Gastrocnemius medialis (tissue), 4 donors: Measurements from ENCODE around the gene SART3. TPM values are rescaled to one million over a fixed set of nuclear protein-coding genes. Genes with fewer than 3 reads are reported as not detected.

Source experiments
- ATAC-seq, 2 donors: fragments of 150-250 bp; one replicate each; pipeline ENCODE4 v1.9.1; 2016
- DNase-seq, 2 donors: peaks; one replicate each; pipeline ENCODE4 v3.0.0-alpha.2; 2019
- H3K27ac ChIP-seq, 4 donors: fragments of 200-600 bp; sonication (generic); 1 replicate in 1 of 4; 2 replicates in 3 of 4; pipeline ENCODE4 v1.5.1; 2016 to 2018; ENCODE audit warnings: mild to moderate bottlenecking in 2 of 4, moderate library complexity in 1 of 4
- H3K27me3 ChIP-seq, 3 donors: fragments of 200-600 bp; sonication (generic) in 2 of 3; 1 replicate in 1 of 3; 2 replicates in 2 of 3; pipeline versions ENCODE4 v1.5.1 to v1.6.0; 2016 to 2019; ENCODE audit warnings: mild to moderate bottlenecking in 1 of 3, moderate library complexity in 1 of 3
- H3K36me3 ChIP-seq, 2 donors: fragments of 200-600 bp; sonication (generic) in 1 of 2; one replicate each; pipeline ENCODE4 v1.5.1; 2017 to 2018
- H3K4me1 ChIP-seq, 2 donors: fragments of 200-600 bp; sonication (generic) in 1 of 2; one replicate each; pipeline ENCODE4 v1.5.1; 2016 to 2017; ENCODE audit warnings: mild to moderate bottlenecking in 2 of 2
- H3K4me3 ChIP-seq, 4 donors: fragments of 200-600 bp; sonication (generic) in 3 of 4; 1 replicate in 1 of 4; 2 replicates in 3 of 4; pipeline ENCODE4 v1.5.1; 2016 to 2019; ENCODE audit warnings: mild to moderate bottlenecking in 2 of 4
- H3K9me3 ChIP-seq, 3 donors: fragments of 200-600 bp; sonication (generic) in 2 of 3; 1 replicate in 1 of 3; 2 replicates in 2 of 3; pipeline ENCODE4 v1.5.1; 2016 to 2019
- CTCF ChIP-seq, 5 experiments: fragments of 450-650 bp in 3 of 5; fragments of 200-600 bp in 2 of 5; sonication (generic) in 2 of 5; IDR thresholded peaks in 4 of 5; conservative IDR thresholded peaks in 1 of 5; 1 replicate in 4 of 5; 2 replicates in 1 of 5; pipeline ENCODE4 v1.5.1; 2016 to 2019; ENCODE audit warnings: antibody characterized with exemption in 5 of 5, mild to moderate bottlenecking in 3 of 5, moderate library complexity in 3 of 5
- POLR2A ChIP-seq, 2 donors: fragments of 450-650 bp; IDR thresholded peaks; one replicate each; pipeline ENCODE4 v1.6.1; 2017; ENCODE audit warnings: antibody characterized with exemption in 2 of 2, mild to moderate bottlenecking in 2 of 2, moderate library complexity in 2 of 2
- in situ Hi-C, 4 donors: fragments of 200-750 bp; cut with MboI; loops; one replicate each; pipeline versions ENCODE4 v1.15.0 to v1.8.0; 2017; ENCODE audit warnings: low sequenced_read_pairs in 4 of 4
- intact Hi-C: fragments of 100-400 bp; cut with DNase I; formaldehyde crosslinking; loops from one replicate; pipeline ENCODE4 v1.15.1; 2023; ENCODE audit warnings: low total_unique reads
- total RNA-seq, 4 donors: library from RNA; depleted of rRNA; stranded (reverse); fragments of >200 nt; gene quantifications; one replicate each; pipeline versions ENCODE4 v1.1.0 to v1.2.3, GENCODE V29; 2016

The SART3 gene
- total RNA-seq, 4 donors from 2014 or later: 38.1 to 52.6 (median 51.3) TPM

- Histone ChIP-seq H3K4me1 (no peaks in the 10 kb centered on the region), H3K27ac (no peak overlapping the region), H3K4me3 (no peak overlapping the region), H3K36me3 (no peaks in the 10 kb centered on the region), H3K27me3 (no peaks in the 10 kb centered on the region), H3K9me3 (no peaks in the 10 kb centered on the region)
- DNase-seq: no peak
- intact Hi-C loops: no loop called here
- in situ Hi-C loops: no loop called here
- no peak for TF ChIP-seq POLR2A (IDR thresholded peaks at IDR 0.05)
- no peak for TF ChIP-seq CTCF (IDR thresholded peaks at IDR 0.05 in 4 of 5, conservative IDR thresholded peaks at IDR 0.05 in 1 of 5)
- no peak for ATAC-seq
These were observed 44.2 kb upstream of the SART3 start for GRCh38 chr12:108605000-108605689.

DNA sequence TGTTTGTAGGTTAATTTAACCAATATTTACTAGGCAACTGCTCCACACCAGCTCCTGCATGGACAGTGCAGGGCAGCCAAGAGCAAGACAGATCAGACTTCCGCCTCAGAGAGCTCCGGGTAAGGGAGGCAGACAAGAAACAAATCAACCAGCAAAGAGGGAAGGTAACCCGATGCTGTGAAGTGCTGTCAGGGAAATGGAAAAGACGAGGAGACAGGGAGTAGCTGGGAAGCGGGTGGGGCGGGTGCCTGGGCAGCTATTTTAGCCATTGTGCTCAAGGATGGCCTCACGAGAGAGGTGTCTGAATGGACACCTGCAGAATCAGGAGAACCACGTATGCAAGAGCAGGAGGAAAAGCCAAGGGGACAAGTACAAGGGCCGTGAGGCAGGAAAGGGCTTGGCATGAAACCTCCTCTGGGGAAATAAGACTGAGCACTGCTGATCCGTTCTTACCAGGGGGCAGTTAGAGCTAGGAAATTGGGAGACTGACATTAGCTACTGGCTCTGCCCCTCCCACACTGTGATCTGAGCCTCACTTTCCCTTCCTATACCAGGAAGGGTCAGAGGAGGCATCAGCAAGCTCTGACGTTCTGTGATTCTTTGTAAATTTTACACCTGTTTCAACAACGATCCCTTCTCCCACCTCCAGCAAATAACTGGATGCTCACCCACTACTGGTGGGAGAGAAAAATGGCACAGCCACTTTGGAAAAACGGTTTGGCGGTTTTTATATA, 43.4 kb upstream of the SART3 start:
- no peaks in the 10 kb centered on the region for H3K27me3 ChIP-seq
- no peaks in the 10 kb centered on the region for H3K4me1 ChIP-seq
- H3K9me3 ChIP-seq: no peaks in the 10 kb centered on the region
- no peak overlapping the region for H3K4me3 ChIP-seq
- no peaks in the 10 kb centered on the region for H3K36me3 ChIP-seq
- in situ Hi-C loops: no loop called here
- H3K27ac ChIP-seq: no peak overlapping the region
- intact Hi-C loops: no loop called here
- ATAC-seq: no peak
- no peak for DNase-seq
- TF ChIP-seq POLR2A (IDR thresholded peaks at IDR 0.05) (no peak), CTCF (IDR thresholded peaks at IDR 0.05 in 4 of 5, conservative IDR thresholded peaks at IDR 0.05 in 1 of 5) (no peak)

- no peak for DNase-seq
- Histone ChIP-seq H3K36me3 (no peaks in the 10 kb centered on the region), H3K4me3 (no peak overlapping the region), H3K9me3 (no peaks in the 10 kb centered on the region), H3K4me1 (no peaks in the 10 kb centered on the region), H3K27me3 (no peaks in the 10 kb centered on the region), H3K27ac (no peak overlapping the region)
- TF ChIP-seq CTCF (IDR thresholded peaks at IDR 0.05 in 4 of 5, conservative IDR thresholded peaks at IDR 0.05 in 1 of 5) (no peak), POLR2A (IDR thresholded peaks at IDR 0.05) (no peak)
- intact Hi-C loops: no loop called here
- in situ Hi-C loops: no loop called here
- ATAC-seq: no peak
These were observed 42.8 kb upstream of the SART3 start for GRCh38 chr12:108603743-108604142.

DNA sequence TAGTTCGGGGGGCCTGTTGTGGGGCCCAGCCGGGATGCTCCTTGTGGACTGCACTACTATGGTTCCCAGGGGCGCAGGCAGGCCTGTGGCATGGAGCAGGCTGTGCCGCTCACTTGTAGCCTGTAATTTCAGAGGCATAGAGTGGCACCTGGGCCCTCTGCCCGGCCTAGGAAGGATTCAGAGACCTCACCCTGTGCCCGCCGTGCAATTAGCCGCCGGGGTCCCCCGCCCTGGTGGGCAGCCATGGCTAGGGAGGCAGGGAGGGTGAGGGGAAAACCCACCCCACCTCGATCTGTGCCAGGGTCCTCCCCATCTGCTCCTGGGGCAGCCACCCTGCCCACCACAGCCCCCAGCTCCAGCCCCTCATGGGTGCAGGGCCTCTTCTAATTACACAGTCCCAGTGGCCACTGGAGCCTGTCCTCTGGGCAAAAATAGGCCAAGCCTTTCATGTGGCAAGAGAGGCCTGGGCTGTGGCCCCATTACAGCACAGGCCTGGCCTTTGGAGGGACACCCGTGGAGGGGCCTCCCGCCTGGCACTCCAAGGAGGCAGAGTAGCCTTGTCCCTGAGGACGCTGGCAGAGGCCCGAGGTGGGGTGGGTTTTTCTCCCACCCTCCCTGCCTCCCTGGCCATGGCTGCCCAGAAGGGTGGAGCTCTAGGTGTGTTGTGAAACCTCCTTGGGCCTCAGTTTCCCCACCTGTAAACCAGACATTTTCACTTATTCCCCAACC, 42.2 kb upstream of the SART3 start:
- Histone ChIP-seq H3K27ac (no peak overlapping the region), H3K36me3 (no peaks in the 10 kb centered on the region), H3K27me3 (no peaks in the 10 kb centered on the region), H3K4me1 (no peaks in the 10 kb centered on the region), H3K9me3 (no peaks in the 10 kb centered on the region), H3K4me3 (no peak overlapping the region)
- intact Hi-C loops (no loop called here), in situ Hi-C loops (no loop called here)
- DNase-seq: no peak
- ATAC-seq: no peak
- TF ChIP-seq CTCF (IDR thresholded peaks at IDR 0.05 in 4 of 5, conservative IDR thresholded peaks at IDR 0.05 in 1 of 5) (no peak), POLR2A (IDR thresholded peaks at IDR 0.05) (no peak)
